K562 (cell line): ENCODE measurements around the gene SLC6A6. TPM values are rescaled to one million over a fixed set of nuclear protein-coding genes. Genes with fewer than 3 reads are reported as not detected.
A peak's percentile ranks its signal among the peaks of the same experiment; 100 is the strongest.

Source experiments
- ATAC-seq: fragments of 200-7000 bp; cut with Tn5 transposase; 3 replicates; pipeline ENCODE4 v1.9.1; 2020; ENCODE audit warnings: moderate library complexity
- BruUV-seq: library from RNA; stranded (reverse); fragments of 400-500 nt; replicated peaks from 2 replicates; lab custom pipeline; 2021; lab: Mats Ljungman, UMichigan
- CTCF ChIA-PET: fragments of 300-600 bp; formaldehyde crosslinking; extraction: SDS; loops from one replicate; lab custom pipeline; 2021; ENCODE audit warnings: low intra/inter-chr PET ratio; lab: Yijun Ruan, JAX
- POLR2A ChIA-PET: fragments of 300-600, 350-650 bp; sonication (Branson Sonifier 250); formaldehyde crosslinking; extraction: SDS; loops from one replicate; lab custom pipeline; 2021; ENCODE audit warnings: antibody characterized with exemption, inconsistent platforms; lab: Yijun Ruan, JAX
- DNase-seq, 4 experiments: peaks; one replicate each; pipeline versions ENCODE4 v3.0.0 to v3.0.0-alpha.2; 2011 to 2018; ENCODE audit warnings: low spot score in 3 of 4, mixed read lengths in 3 of 4; ENCODE audit errors: extremely low read depth in 1 of 4
- FAIRE-seq: peaks from 2 replicates; lab custom pipeline; 2011; peaks lifted over from hg19 to GRCh38; lab: Jason Lieb, UNC
- H2AFZ ChIP-seq: 2 replicates; pipeline ENCODE4 v1.6.0; 2011; ENCODE audit warnings: low read depth, low read length, control low read depth, inconsistent platforms
- H3K27ac ChIP-seq: fragments of 200-600 bp; 3 replicates; pipeline ENCODE4 v1.8.0; 2011; ENCODE audit warnings: low read depth, mild to moderate bottlenecking, control low read depth, inconsistent platforms, low read length, moderate library complexity, mixed read lengths; ENCODE audit errors: extremely low read depth
- H3K27me3 ChIP-seq, 2 experiments: fragments of 300-600 bp in 1 of 2; 2 replicates in 1 of 2; 3 replicates in 1 of 2; pipeline versions ENCODE4 v1.6.0 to v1.8.0; 2011; ENCODE audit warnings: inconsistent platforms in 2 of 2, low read length in 2 of 2, mild to moderate bottlenecking in 1 of 2, mixed read lengths in 1 of 2, moderate library complexity in 1 of 2; ENCODE audit not compliant: control insufficient read depth in 2 of 2, insufficient read depth in 2 of 2
- H3K36me3 ChIP-seq: fragments of 300-600 bp; 3 replicates; pipeline ENCODE4 v1.8.0; 2011; ENCODE audit warnings: mild to moderate bottlenecking, low read length, inconsistent platforms; ENCODE audit not compliant: control insufficient read depth, insufficient read depth
- H3K4me1 ChIP-seq, 2 experiments: fragments of 200-600 bp in 1 of 2; replicated peaks in 1 of 2; 2 replicates in 1 of 2; 3 replicates in 1 of 2; pipeline versions ENCODE4 v1.5.1 to v1.8.0; 2011; ENCODE audit warnings: inconsistent platforms in 2 of 2, low read length in 2 of 2, mild to moderate bottlenecking in 1 of 2, mixed read lengths in 1 of 2, moderate library complexity in 1 of 2; ENCODE audit not compliant: control insufficient read depth in 2 of 2, insufficient read depth in 2 of 2
- H3K4me2 ChIP-seq: 2 replicates; pipeline ENCODE4 v1.6.1; 2011; ENCODE audit warnings: low read length, control low read depth, inconsistent platforms, mixed read lengths; ENCODE audit not compliant: insufficient read depth
- H3K4me3 ChIP-seq: fragments of 200-600 bp; sonication (generic), shearing (Covaris generic); 2 replicates; pipeline ENCODE4 v1.5.1; 2016; ENCODE audit warnings: control low read depth, inconsistent platforms
- H3K79me2 ChIP-seq: fragments of 200-600 bp; 3 replicates; pipeline ENCODE4 v1.8.0; 2011; ENCODE audit warnings: low read length, inconsistent platforms; ENCODE audit not compliant: control insufficient read depth, insufficient read depth
- H3K9ac ChIP-seq, 2 experiments: 2 replicates each; pipeline versions ENCODE4 v1.6.0 to v1.6.1; 2011; ENCODE audit warnings: low read depth in 2 of 2, low read length in 2 of 2, control low read depth in 1 of 2, inconsistent platforms in 1 of 2, mild to moderate bottlenecking in 1 of 2, mixed read lengths in 1 of 2; ENCODE audit not compliant: insufficient read depth in 1 of 2
- H3K9me1 ChIP-seq: one replicate; pipeline ENCODE4 v1.6.0; 2011; ENCODE audit warnings: inconsistent platforms, mild to moderate bottlenecking, low read length, moderate library complexity; ENCODE audit not compliant: control insufficient read depth, insufficient read depth
- H3K9me3 ChIP-seq: replicated peaks from 2 replicates; pipeline ENCODE4 v1.5.1; 2011; ENCODE audit warnings: low read depth, low read length, inconsistent platforms; ENCODE audit not compliant: control insufficient read depth, insufficient read depth
- H4K20me1 ChIP-seq: replicated peaks from 2 replicates; pipeline ENCODE4 v1.6.1; 2011; ENCODE audit warnings: low read length, inconsistent platforms, mixed read lengths; ENCODE audit not compliant: control insufficient read depth, insufficient read depth
- BCOR ChIP-seq: fragments of 450-650 bp; IDR thresholded peaks from 2 replicates; pipeline ENCODE4 v1.6.1; 2016
- CHD7 ChIP-seq: fragments of 200-600 bp; sonication (generic); IDR thresholded peaks from one replicate; pipeline ENCODE4 v1.6.1; 2012; ENCODE audit warnings: mild to moderate bottlenecking, low read depth, low read length, inconsistent platforms
- LEF1 ChIP-seq: fragments of 450-650 bp; IDR thresholded peaks from 2 replicates; pipeline ENCODE4 v1.6.1; 2016; ENCODE audit warnings: mild to moderate bottlenecking
- MCM3 ChIP-seq: fragments of 450-650 bp; IDR thresholded peaks from 2 replicates; pipeline ENCODE4 v1.6.1; 2016
- POLR2G ChIP-seq: fragments of 200-400 bp; formaldehyde crosslinking; IDR thresholded peaks from 2 replicates; pipeline ENCODE4 v1.6.1; 2017; ENCODE audit warnings: low read depth, mild to moderate bottlenecking, antibody characterized with exemption, low read length, moderate library complexity
- SMAD1 ChIP-seq: fragments of 150-350 bp; IDR thresholded peaks from 2 replicates; pipeline ENCODE4 v1.6.1; 2014; ENCODE audit warnings: low read length, low read depth; ENCODE audit not compliant: partially characterized antibody
- ZFP36 ChIP-seq: fragments of 150-350 bp; IDR thresholded peaks from 2 replicates; pipeline ENCODE4 v1.6.1; 2018; ENCODE audit warnings: low read length, low read depth; ENCODE audit not compliant: partially characterized antibody
- WGBS: fragments of 100-300 bp; shearing (Covaris generic); methylation state at CpG from one replicate; pipeline ENCODE4 v1.1.6; 2016; ENCODE audit warnings: low coverage, mixed read lengths; ENCODE audit not compliant: insufficient coverage; ENCODE audit errors: missing lambda C conversion rate; 5-methylcytosine and 5-hydroxymethylcytosine counted together
- in situ Hi-C: fragments of 300-500 bp; cut with MboI; formaldehyde crosslinking; loops from 4 replicates; pipeline ENCODE4 v1.15.0; 2018; ENCODE audit warnings: inconsistent platforms, mixed read lengths
- intact Hi-C: fragments of 100-400 bp; cut with micrococcal nuclease; formaldehyde crosslinking; loops from 2 replicates; pipeline ENCODE4 v1.14.2; 2022
- polyA plus RNA-seq, 8 experiments: library from polyadenylated mRNA; depleted of rRNA in 4 of 8; stranded (reverse) in 5 of 8; unstranded in 3 of 8; fragments of >200 nt; fragmentation: Nextera tagmentation in 2 of 8; fragmentation: Illumina TruSeq in 1 of 8; extraction: Ambion mirVana in 2 of 8; extraction: Trizol in 1 of 8; gene quantifications; 2 replicates each; pipeline versions ENCODE4 v1.2.1 to v1.2.3, GENCODE V29; 2011 to 2014; ENCODE audit warnings: inconsistent platforms in 1 of 8, missing spikeins in 1 of 8
- total RNA-seq, 7 experiments: library from RNA; depleted of rRNA in 6 of 7; stranded (reverse); fragments of >200 nt in 6 of 7; fragmentation: Illumina TruSeq in 2 of 7; extraction: Trizol in 2 of 7; gene quantifications; 2 replicates each; pipeline versions ENCODE4 v1.2.1 to v1.2.3, GENCODE V29; 2011 to 2021; ENCODE audit warnings: low replicate concordance in 1 of 7
- TF ChIP-seq, protein P1 (sequence below): fragments of 450-650 bp; IDR thresholded peaks from 2 replicates; pipeline ENCODE4 v1.6.1; 2016; ENCODE audit warnings: antibody characterized with exemption
- TF ChIP-seq, protein P2 (sequence below): fragments of 200-800 bp; sonication (Bioruptor generic); IDR thresholded peaks from 2 replicates; pipeline ENCODE4 v1.6.1; 2017; ENCODE audit warnings: missing genetic modification characterization, missing compliant biosample characterization

The SLC6A6 gene
- total and polyA plus RNA-seq, 9 of the 15 experiments (the other 6 are each of a cell fraction or from before 2014, with no cell fraction given): 12.3 to 203 (median 93.2) TPM

DNA sequence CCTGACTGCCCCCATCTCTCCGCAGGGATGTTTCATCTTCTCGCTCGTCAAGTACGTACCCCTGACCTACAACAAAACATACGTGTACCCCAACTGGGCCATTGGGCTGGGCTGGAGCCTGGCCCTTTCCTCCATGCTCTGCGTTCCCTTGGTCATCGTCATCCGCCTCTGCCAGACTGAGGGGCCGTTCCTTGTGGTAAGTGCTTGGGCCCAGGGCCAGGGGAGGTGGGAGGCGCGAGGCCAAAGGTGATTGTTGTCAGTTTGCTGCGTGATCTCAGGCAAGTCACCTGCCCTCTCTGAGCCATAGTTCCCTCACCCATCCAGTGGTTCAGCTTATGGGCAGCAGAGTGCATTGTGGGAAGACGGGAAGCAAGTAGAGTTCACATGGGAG lies 79.2 kb downstream of the SLC6A6 start:
- no peaks in the 10 kb centered on the region for H3K27me3 ChIP-seq
- FAIRE-seq (no peak), ATAC-seq (no peak), DNase-seq (no peak)
- BruUV-seq: no TSS peak
- no peak overlapping the region for H3K27ac ChIP-seq
- H3K4me2 ChIP-seq: no peak overlapping the region
- intact Hi-C loops: no loop called here
- peaks cover 99% of the 10 kb centered on the region for H3K36me3 ChIP-seq
- ChIA-PET POLR2A (interaction anchor here (0.7 to 0.8 kb wide), 2 partner anchors 44 to 71 kb away, joined by 3 read pairs; no protein-coding TSS in a partner anchor), CTCF (interaction anchor here (0.6 kb wide), 1 partner anchor 127 kb away, joined by 3 read pairs; no protein-coding TSS in a partner anchor)
- in situ Hi-C loops: no loop called here
- no peak overlapping the region; a peak in 1 of 4 replicates for H3K9ac ChIP-seq
- no peak overlapping the region for H2AFZ ChIP-seq
- no peaks in the 10 kb centered on the region for H3K9me3 ChIP-seq
- H3K4me1 ChIP-seq: peaks cover 0 to 11% of the 10 kb centered on the region in 2 experiments; a peak in 2 of 5 replicates
- WGBS: 99% methylated on average over 12 of the region's 13 CpGs
- no peaks in the 10 kb centered on the region for H3K9me1 ChIP-seq
- no peaks in the 10 kb centered on the region for H3K79me2 ChIP-seq
- no peak overlapping the region for H3K4me3 ChIP-seq
- 0 out of 2 replicates have a peak, but pooled peaks cover 2% of the 10 kb centered on the region for H4K20me1 ChIP-seq
- no peak for TF ChIP-seq SMAD1
- TF ChIP-seq LEF1: no peak
- no peak for TF ChIP-seq CHD7
- TF ChIP-seq, protein P1, sequence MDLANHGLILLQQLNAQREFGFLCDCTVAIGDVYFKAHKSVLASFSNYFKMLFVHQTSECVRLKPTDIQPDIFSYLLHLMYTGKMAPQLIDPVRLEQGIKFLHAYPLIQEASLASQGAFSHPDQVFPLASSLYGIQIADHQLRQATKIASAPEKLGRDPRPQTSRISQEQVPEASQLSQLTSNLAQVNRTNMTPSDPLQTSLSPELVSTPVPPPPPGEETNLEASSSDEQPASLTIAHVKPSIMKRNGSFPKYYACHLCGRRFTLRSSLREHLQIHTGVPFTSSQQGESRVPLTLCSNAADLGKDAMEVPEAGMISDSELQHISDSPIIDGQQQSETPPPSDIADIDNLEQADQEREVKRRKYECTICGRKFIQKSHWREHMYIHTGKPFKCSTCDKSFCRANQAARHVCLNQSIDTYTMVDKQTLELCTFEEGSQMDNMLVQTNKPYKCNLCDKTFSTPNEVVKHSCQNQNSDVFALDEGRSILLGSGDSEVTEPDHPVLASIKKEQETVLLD: no peak
- TF ChIP-seq ZFP36: peak; percentile 66
- peak; percentile 30; the same call in 1 of the 2 replicates for TF ChIP-seq BCOR
- TF ChIP-seq MCM3: no peak
- TF ChIP-seq, protein P2, sequence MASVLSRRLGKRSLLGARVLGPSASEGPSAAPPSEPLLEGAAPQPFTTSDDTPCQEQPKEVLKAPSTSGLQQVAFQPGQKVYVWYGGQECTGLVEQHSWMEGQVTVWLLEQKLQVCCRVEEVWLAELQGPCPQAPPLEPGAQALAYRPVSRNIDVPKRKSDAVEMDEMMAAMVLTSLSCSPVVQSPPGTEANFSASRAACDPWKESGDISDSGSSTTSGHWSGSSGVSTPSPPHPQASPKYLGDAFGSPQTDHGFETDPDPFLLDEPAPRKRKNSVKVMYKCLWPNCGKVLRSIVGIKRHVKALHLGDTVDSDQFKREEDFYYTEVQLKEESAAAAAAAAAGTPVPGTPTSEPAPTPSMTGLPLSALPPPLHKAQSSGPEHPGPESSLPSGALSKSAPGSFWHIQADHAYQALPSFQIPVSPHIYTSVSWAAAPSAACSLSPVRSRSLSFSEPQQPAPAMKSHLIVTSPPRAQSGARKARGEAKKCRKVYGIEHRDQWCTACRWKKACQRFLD (CRISPR knock-in tag): no peak
- peak; percentile 52; the same call in 1 of the 2 replicates for TF ChIP-seq POLR2G
